GM20431 (cell line): ENCODE data around the gene FARP1.

Experiments
- in situ Hi-C: fragments of 300-500 bp; cut with MseI, MboI; formaldehyde crosslinking; loops from one replicate; pipeline ENCODE4 v1.15.0; 2020; ENCODE audit warnings: low sequenced_read_pairs; ENCODE audit not compliant: unreplicated experiment

Gene FARP1

GRCh38 chr13:98142380-98143156 is at the start of gene FARP1:
Gene FARP1, plus strand, starts transcription at chr13:98143094. Its CDS starts 70,149 bp downstream, at chr13:98213243.
- in situ Hi-C loops = no loop called here

GRCh38 chr13:98094678-98095266 is 48.1 kb upstream of the FARP1 start:
- in situ Hi-C loops = no loop called here

GRCh38 chr13:98096059-98096458 is 46.8 kb upstream of the FARP1 start:
- in situ Hi-C loops = no loop called here

- in situ Hi-C loops = no loop called here
Observed at GRCh38 chr13:98097749-98098148, 45.1 kb upstream of the FARP1 start.

- in situ Hi-C loops = no loop called here
Observed at GRCh38 chr13:98098516-98098915, 44.4 kb upstream of the FARP1 start.

- in situ Hi-C loops = no loop called here
Observed at GRCh38 chr13:98099627-98100026, 43.3 kb upstream of the FARP1 start.

- in situ Hi-C loops = no loop called here
Observed at GRCh38 chr13:98100481-98100880, 42.4 kb upstream of the FARP1 start.

GRCh38 chr13:98103531-98103930 is 39.4 kb upstream of the FARP1 start:
- in situ Hi-C loops = no loop called here

GRCh38 chr13:98103942-98104880 is 38.7 kb upstream of the FARP1 start:
- in situ Hi-C loops = no loop called here

GRCh38 chr13:98105929-98106336 is 37.0 kb upstream of the FARP1 start:
- in situ Hi-C loops = no loop called here

GRCh38 chr13:98108341-98108740 is 34.6 kb upstream of the FARP1 start:
- in situ Hi-C loops = no loop called here

GRCh38 chr13:98109226-98109853 is 33.6 kb upstream of the FARP1 start:
- in situ Hi-C loops = no loop called here

- in situ Hi-C loops = no loop called here
Observed at GRCh38 chr13:98110749-98111148, 32.1 kb upstream of the FARP1 start.

- in situ Hi-C loops = no loop called here
Observed at GRCh38 chr13:98111168-98112098, 31.5 kb upstream of the FARP1 start.

- in situ Hi-C loops = no loop called here
Observed at GRCh38 chr13:98112456-98112855, 30.4 kb upstream of the FARP1 start.

- in situ Hi-C loops = no loop called here
Observed at GRCh38 chr13:98118865-98119264, 24.0 kb upstream of the FARP1 start.

GRCh38 chr13:98123176-98123575 is 19.7 kb upstream of the FARP1 start:
- in situ Hi-C loops = no loop called here

GRCh38 chr13:98129059-98129746 is 13.7 kb upstream of the FARP1 start:
- in situ Hi-C loops = no loop called here

GRCh38 chr13:98133946-98134345 is 8.9 kb upstream of the FARP1 start:
- in situ Hi-C loops = no loop called here
